ENCODE measurements around the gene CHMP2B.

DNA sequence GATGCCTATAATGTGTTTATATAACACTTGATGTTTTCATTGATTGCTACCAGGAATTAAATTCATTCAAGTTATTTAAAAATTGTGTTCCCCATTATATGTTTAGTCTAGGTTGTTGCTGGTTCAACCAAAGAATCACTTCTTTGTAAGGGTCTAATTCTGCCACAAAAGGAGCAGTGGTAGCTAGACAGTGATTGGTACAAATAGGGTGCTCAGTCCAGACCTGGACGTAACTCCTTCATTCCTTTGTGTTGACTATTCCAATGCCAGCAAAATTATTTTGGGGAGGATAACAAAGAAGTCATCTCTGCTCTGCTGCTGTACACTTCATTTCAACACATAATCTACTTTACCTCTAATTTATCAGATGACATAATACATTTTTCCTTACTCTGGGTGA lies 1.2 kb downstream of the CHMP2B start:
- TF ChIP-seq, protein P1, sequence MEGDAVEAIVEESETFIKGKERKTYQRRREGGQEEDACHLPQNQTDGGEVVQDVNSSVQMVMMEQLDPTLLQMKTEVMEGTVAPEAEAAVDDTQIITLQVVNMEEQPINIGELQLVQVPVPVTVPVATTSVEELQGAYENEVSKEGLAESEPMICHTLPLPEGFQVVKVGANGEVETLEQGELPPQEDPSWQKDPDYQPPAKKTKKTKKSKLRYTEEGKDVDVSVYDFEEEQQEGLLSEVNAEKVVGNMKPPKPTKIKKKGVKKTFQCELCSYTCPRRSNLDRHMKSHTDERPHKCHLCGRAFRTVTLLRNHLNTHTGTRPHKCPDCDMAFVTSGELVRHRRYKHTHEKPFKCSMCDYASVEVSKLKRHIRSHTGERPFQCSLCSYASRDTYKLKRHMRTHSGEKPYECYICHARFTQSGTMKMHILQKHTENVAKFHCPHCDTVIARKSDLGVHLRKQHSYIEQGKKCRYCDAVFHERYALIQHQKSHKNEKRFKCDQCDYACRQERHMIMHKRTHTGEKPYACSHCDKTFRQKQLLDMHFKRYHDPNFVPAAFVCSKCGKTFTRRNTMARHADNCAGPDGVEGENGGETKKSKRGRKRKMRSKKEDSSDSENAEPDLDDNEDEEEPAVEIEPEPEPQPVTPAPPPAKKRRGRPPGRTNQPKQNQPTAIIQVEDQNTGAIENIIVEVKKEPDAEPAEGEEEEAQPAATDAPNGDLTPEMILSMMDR (conservative IDR thresholded peaks at IDR 0.05; ENCODE audit: low read length): no peak
- TF ChIP-seq EZH2phosphoT487 (IDR thresholded peaks at IDR 0.05; ENCODE audit: borderline replicate concordance): no peak

All from Loucy (cell line).